Measurements from ENCODE around the gene HMGXB3. TPM values are rescaled to one million over a fixed set of nuclear protein-coding genes. Genes with fewer than 3 reads are reported as not detected.

HMGXB3 gene
- total RNA-seq, 1 experiment from 2014 or later: 56.2 TPM

DNA sequence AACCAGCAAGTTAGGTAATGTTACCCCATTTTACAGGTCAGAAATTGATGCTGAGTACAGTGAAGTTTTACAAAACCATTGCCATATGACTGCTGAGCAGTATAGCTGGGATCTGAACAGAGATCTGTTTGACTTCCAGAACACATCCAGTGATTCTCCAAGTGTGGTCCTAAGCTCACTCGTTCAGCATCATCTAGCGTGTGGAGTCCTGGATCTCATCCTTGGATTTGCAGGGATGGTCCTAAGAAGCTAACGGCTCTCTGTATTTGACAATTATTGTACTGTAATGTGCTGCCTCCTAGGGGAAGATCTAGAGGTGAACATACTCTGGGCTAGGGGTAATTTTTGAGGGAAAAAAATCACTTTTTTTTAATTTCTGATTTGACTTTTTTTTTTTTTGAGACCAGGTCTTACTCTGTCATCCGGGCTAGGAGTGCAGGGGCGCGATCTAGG is 38.6 kb upstream of the HMGXB3 start:
- H3K4me1 ChIP-seq (ENCODE audit: control insufficient read depth, insufficient read depth, low read length): peaks cover 43% of the 10 kb centered on the region
- BruUV-seq (replicated peaks): no TSS peak
- H3K27ac ChIP-seq (ENCODE audit: low read length): peak overlapping the region; percentile 93
- ChIA-PET CTCF (interaction anchor here (0.7 to 1.8 kb wide), 11 partner anchors 10 to 320 kb away, joined by 3 to 14 read pairs (median 5); no protein-coding TSS in a partner anchor), POLR2A (interaction anchor here (0.6 to 1.6 kb wide), 3 partner anchors 29 to 523 kb away, joined by 4 to 10 read pairs (median 8); no protein-coding TSS in a partner anchor)
- peak; percentile 41 for DNase-seq (ENCODE audit: low read depth, low spot score)
- TF ChIP-seq, protein P1, sequence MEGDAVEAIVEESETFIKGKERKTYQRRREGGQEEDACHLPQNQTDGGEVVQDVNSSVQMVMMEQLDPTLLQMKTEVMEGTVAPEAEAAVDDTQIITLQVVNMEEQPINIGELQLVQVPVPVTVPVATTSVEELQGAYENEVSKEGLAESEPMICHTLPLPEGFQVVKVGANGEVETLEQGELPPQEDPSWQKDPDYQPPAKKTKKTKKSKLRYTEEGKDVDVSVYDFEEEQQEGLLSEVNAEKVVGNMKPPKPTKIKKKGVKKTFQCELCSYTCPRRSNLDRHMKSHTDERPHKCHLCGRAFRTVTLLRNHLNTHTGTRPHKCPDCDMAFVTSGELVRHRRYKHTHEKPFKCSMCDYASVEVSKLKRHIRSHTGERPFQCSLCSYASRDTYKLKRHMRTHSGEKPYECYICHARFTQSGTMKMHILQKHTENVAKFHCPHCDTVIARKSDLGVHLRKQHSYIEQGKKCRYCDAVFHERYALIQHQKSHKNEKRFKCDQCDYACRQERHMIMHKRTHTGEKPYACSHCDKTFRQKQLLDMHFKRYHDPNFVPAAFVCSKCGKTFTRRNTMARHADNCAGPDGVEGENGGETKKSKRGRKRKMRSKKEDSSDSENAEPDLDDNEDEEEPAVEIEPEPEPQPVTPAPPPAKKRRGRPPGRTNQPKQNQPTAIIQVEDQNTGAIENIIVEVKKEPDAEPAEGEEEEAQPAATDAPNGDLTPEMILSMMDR (IDR thresholded peaks at IDR 0.05): peak; percentile 74
- TF ChIP-seq TCF7L2 (IDR thresholded peaks at IDR 0.05; ENCODE audit: low read depth, low read length) (no peak), POLR2AphosphoS5 (IDR thresholded peaks at IDR 0.05; ENCODE audit: low read depth, low read length) (peak; percentile 38; the same call in 1 of the 2 replicates)
- TF ChIP-seq, protein P2, sequence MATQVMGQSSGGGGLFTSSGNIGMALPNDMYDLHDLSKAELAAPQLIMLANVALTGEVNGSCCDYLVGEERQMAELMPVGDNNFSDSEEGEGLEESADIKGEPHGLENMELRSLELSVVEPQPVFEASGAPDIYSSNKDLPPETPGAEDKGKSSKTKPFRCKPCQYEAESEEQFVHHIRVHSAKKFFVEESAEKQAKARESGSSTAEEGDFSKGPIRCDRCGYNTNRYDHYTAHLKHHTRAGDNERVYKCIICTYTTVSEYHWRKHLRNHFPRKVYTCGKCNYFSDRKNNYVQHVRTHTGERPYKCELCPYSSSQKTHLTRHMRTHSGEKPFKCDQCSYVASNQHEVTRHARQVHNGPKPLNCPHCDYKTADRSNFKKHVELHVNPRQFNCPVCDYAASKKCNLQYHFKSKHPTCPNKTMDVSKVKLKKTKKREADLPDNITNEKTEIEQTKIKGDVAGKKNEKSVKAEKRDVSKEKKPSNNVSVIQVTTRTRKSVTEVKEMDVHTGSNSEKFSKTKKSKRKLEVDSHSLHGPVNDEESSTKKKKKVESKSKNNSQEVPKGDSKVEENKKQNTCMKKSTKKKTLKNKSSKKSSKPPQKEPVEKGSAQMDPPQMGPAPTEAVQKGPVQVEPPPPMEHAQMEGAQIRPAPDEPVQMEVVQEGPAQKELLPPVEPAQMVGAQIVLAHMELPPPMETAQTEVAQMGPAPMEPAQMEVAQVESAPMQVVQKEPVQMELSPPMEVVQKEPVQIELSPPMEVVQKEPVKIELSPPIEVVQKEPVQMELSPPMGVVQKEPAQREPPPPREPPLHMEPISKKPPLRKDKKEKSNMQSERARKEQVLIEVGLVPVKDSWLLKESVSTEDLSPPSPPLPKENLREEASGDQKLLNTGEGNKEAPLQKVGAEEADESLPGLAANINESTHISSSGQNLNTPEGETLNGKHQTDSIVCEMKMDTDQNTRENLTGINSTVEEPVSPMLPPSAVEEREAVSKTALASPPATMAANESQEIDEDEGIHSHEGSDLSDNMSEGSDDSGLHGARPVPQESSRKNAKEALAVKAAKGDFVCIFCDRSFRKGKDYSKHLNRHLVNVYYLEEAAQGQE (IDR thresholded peaks at IDR 0.05; ENCODE audit: insufficient read depth in 1 of 2, low read depth in 2 of 2, low read length in 1 of 2): no peak
- peak overlapping the region; percentile 71 to 83 for H3K4me3 ChIP-seq (ENCODE audit: low read depth in 2 of 2, low read length in 2 of 2)
- ATAC-seq: no peak
- in situ Hi-C loops (cut with HindIII; ENCODE audit: low pct_unique_long_range_greater_than_20kb, low sequenced_read_pairs) (no loop called here), intact Hi-C loops (cut with micrococcal nuclease; ENCODE audit: unreplicated experiment) (loop anchor here (1.0 kb wide), 2 partner anchors 109 to 125 kb away; no protein-coding TSS in a partner anchor)
- no peaks in the 10 kb centered on the region for H3K36me3 ChIP-seq (ENCODE audit: control insufficient read depth, insufficient read depth, low read length)
- no peaks in the 10 kb centered on the region for H3K9me3 ChIP-seq (ENCODE audit: control insufficient read depth, insufficient read depth, low read depth, low read length)
- H3K27me3 ChIP-seq (ENCODE audit: control insufficient read depth, insufficient read depth, low read length): no peaks in the 10 kb centered on the region

DNA sequence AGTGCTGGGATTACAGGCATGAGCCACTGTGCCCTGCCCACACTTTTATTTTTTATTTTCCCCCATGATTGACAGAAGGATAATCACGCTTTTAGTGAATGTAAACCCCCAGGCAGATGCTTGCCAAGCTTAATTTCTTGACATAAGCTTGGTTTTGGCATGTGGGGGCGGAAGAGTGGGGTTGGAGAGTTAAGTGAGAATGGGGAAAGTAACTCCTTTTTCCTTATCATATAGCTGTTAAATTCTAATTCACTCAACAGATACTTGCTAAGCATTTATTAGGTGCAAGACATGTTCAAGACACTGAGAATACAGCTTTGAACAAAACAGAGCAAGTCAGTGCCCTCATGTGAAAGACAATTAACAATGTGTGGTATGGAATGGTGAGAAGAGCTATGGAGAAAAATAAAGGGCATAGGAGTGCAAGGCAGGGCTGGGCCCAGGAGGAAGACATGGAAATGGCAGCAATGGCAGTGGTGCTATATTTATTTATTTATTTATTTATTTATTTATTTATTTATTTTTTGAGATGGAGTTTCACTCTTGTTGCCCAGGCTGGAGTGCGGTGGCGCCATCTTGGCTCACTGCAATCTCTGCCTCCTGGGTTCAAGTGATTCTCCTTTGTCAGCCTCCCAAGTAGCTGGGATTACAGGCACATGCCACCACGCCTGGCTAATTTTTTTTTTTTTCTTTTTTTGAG is 37.8 kb upstream of the HMGXB3 start:
- peak overlapping the region in 1 of 2 experiments; percentile 71; a peak in 2 of 4 replicates for H3K4me3 ChIP-seq (ENCODE audit: low read depth in 2 of 2, low read length in 2 of 2)
- in situ Hi-C loops (cut with HindIII; ENCODE audit: low pct_unique_long_range_greater_than_20kb, low sequenced_read_pairs) (no loop called here), intact Hi-C loops (cut with micrococcal nuclease; ENCODE audit: unreplicated experiment) (loop anchor here (1.0 kb wide), 2 partner anchors 109 to 125 kb away; no protein-coding TSS in a partner anchor)

More for the DNA sequence above, 37.8 kb upstream of the HMGXB3 start:
- Histone ChIP-seq H3K27ac (ENCODE audit: low read length) (peak overlapping the region; percentile 93), H3K36me3 (ENCODE audit: control insufficient read depth, insufficient read depth, low read length) (no peaks in the 10 kb centered on the region), H3K27me3 (ENCODE audit: control insufficient read depth, insufficient read depth, low read length) (no peaks in the 10 kb centered on the region), H3K4me1 (ENCODE audit: control insufficient read depth, insufficient read depth, low read length) (peaks cover 38% of the 10 kb centered on the region), H3K9me3 (ENCODE audit: control insufficient read depth, insufficient read depth, low read depth, low read length) (no peaks in the 10 kb centered on the region)
- ChIA-PET CTCF (interaction anchor here (0.7 to 1.8 kb wide), 10 partner anchors 11 to 129 kb away, joined by 3 to 14 read pairs (median 5); no protein-coding TSS in a partner anchor), POLR2A (interaction anchor here (0.6 kb wide), 1 partner anchor 66 kb away, joined by 10 read pairs; no protein-coding TSS in a partner anchor)
- DNase-seq (ENCODE audit: low read depth, low spot score) (no peak), ATAC-seq (no peak)
- TF ChIP-seq SIN3A (IDR thresholded peaks at IDR 0.05; ENCODE audit: borderline replicate concordance, insufficient read depth, low read depth, low read length) (no peak), POLR2AphosphoS5 (IDR thresholded peaks at IDR 0.05; ENCODE audit: low read depth, low read length) (no peak)
- TF ChIP-seq, protein P2 (IDR thresholded peaks at IDR 0.05; ENCODE audit: insufficient read depth in 1 of 2, low read depth in 2 of 2, low read length in 1 of 2): no peak
- no TSS peak for BruUV-seq (replicated peaks)
